Measurements from ENCODE around the gene ATP8B1. TPM values are rescaled to one million over a fixed set of nuclear protein-coding genes. Genes with fewer than 3 reads are reported as not detected.

ATP8B1 gene
- total and polyA plus RNA-seq, 2 experiments from 2014 or later: 1.7 to 3.0 TPM

GRCh38 chr18:57835904-57836303 is 32.8 kb upstream of the ATP8B1 start (continued):
- TF ChIP-seq, protein P1, sequence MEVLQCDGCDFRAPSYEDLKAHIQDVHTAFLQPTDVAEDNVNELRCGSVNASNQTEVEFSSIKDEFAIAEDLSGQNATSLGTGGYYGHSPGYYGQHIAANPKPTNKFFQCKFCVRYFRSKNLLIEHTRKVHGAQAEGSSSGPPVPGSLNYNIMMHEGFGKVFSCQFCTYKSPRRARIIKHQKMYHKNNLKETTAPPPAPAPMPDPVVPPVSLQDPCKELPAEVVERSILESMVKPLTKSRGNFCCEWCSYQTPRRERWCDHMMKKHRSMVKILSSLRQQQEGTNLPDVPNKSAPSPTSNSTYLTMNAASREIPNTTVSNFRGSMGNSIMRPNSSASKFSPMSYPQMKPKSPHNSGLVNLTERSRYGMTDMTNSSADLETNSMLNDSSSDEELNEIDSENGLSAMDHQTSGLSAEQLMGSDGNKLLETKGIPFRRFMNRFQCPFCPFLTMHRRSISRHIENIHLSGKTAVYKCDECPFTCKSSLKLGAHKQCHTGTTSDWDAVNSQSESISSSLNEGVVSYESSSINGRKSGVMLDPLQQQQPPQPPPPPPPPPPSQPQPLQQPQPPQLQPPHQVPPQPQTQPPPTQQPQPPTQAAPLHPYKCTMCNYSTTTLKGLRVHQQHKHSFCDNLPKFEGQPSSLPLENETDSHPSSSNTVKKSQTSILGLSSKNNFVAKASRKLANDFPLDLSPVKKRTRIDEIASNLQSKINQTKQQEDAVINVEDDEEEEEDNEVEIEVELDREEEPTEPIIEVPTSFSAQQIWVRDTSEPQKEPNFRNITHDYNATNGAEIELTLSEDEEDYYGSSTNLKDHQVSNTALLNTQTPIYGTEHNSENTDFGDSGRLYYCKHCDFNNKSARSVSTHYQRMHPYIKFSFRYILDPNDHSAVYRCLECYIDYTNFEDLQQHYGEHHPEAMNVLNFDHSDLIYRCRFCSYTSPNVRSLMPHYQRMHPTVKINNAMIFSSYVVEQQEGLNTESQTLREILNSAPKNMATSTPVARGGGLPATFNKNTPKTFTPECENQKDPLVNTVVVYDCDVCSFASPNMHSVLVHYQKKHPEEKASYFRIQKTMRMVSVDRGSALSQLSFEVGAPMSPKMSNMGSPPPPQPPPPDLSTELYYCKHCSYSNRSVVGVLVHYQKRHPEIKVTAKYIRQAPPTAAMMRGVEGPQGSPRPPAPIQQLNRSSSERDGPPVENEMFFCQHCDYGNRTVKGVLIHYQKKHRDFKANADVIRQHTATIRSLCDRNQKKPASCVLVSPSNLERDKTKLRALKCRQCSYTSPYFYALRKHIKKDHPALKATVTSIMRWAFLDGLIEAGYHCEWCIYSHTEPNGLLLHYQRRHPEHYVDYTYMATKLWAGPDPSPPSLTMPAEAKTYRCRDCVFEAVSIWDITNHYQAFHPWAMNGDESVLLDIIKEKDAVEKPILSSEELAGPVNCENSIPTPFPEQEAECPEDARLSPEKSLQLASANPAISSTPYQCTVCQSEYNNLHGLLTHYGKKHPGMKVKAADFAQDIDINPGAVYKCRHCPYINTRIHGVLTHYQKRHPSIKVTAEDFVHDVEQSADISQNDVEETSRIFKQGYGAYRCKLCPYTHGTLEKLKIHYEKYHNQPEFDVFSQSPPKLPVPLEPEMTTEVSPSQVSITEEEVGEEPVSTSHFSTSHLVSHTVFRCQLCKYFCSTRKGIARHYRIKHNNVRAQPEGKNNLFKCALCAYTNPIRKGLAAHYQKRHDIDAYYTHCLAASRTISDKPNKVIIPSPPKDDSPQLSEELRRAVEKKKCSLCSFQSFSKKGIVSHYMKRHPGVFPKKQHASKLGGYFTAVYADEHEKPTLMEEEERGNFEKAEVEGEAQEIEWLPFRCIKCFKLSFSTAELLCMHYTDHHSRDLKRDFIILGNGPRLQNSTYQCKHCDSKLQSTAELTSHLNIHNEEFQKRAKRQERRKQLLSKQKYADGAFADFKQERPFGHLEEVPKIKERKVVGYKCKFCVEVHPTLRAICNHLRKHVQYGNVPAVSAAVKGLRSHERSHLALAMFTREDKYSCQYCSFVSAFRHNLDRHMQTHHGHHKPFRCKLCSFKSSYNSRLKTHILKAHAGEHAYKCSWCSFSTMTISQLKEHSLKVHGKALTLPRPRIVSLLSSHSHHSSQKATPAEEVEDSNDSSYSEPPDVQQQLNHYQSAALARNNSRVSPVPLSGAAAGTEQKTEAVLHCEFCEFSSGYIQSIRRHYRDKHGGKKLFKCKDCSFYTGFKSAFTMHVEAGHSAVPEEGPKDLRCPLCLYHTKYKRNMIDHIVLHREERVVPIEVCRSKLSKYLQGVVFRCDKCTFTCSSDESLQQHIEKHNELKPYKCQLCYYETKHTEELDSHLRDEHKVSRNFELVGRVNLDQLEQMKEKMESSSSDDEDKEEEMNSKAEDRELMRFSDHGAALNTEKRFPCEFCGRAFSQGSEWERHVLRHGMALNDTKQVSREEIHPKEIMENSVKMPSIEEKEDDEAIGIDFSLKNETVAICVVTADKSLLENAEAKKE (CRISPR knock-in tag; IDR thresholded peaks at IDR 0.05): no peak
- TF ChIP-seq EZH2phosphoT487 (IDR thresholded peaks at IDR 0.05; ENCODE audit: unreplicated experiment) (no peak), ZNF331 (CRISPR knock-in tag; IDR thresholded peaks at IDR 0.05; ENCODE audit: low read depth) (no peak)
- TF ChIP-seq, protein P2, sequence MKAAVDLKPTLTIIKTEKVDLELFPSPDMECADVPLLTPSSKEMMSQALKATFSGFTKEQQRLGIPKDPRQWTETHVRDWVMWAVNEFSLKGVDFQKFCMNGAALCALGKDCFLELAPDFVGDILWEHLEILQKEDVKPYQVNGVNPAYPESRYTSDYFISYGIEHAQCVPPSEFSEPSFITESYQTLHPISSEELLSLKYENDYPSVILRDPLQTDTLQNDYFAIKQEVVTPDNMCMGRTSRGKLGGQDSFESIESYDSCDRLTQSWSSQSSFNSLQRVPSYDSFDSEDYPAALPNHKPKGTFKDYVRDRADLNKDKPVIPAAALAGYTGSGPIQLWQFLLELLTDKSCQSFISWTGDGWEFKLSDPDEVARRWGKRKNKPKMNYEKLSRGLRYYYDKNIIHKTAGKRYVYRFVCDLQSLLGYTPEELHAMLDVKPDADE (IDR thresholded peaks at IDR 0.05): no peak

DNA sequence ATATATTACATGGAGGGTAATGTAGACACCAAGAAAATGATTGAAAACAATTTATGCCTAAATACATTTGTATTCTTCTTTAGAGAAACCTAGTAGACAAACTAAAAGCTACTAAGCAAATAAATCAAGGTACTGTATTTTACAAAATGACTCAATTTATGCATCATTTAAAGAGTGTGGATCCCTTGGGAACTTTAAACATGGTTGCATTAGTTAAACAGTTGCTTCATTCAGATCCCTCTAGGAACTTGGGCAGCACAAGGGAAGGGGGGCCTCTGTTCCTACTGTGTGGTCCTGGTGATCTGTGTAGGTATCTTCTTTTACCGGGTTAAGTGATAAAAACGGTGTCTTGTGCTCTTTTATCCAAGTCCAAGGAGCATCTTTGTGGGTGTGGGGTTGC is 31.5 kb upstream of the ATP8B1 start:
- no peaks in the 10 kb centered on the region for H4K20me1 ChIP-seq (replicated peaks; ENCODE audit: insufficient read depth)
- H3K4me3 Mint-ChIP-seq: no peak overlapping the region
- H3K79me2 ChIP-seq (replicated peaks; ENCODE audit: insufficient read depth): no peaks in the 10 kb centered on the region
- ATAC-seq (no peak), DNase-seq (ENCODE audit: low spot score) (no peak)
- H3F3A ChIP-seq (replicated peaks; ENCODE audit: low read depth): no peaks in the 10 kb centered on the region
- H3K4me2 ChIP-seq: no peak overlapping the region
- no peaks in the 10 kb centered on the region for H3K36me3 ChIP-seq (ENCODE audit: insufficient read depth)
- H2AFZ ChIP-seq: no peak overlapping the region
- no peaks in the 10 kb centered on the region for H3K36me3 Mint-ChIP-seq (ENCODE audit: low read depth)
- H3K27me3 Mint-ChIP-seq (ENCODE audit: insufficient read depth, low read depth, poor library complexity): no peaks in the 10 kb centered on the region
- H3K4me3 ChIP-seq: no peak overlapping the region
- H3K4me1 Mint-ChIP-seq: no peaks in the 10 kb centered on the region
- H3K4me1 ChIP-seq (ENCODE audit: insufficient read depth): no peaks in the 10 kb centered on the region
- peaks cover 7% of the 10 kb centered on the region for H3K9me3 Mint-ChIP-seq
- no peak overlapping the region for H3K27ac Mint-ChIP-seq
- H3K27ac ChIP-seq (ENCODE audit: low read depth): no peak overlapping the region
- no peaks in the 10 kb centered on the region for H3K27me3 ChIP-seq (ENCODE audit: insufficient read depth)
- H3K9me2 ChIP-seq (ENCODE audit: insufficient read depth): no peaks in the 10 kb centered on the region
- TF ChIP-seq EZH2phosphoT487 (IDR thresholded peaks at IDR 0.05; ENCODE audit: unreplicated experiment) (no peak), JUNB (IDR thresholded peaks at IDR 0.05; ENCODE audit: unreplicated experiment) (no peak), POLR2AphosphoS5 (IDR thresholded peaks at IDR 0.05; ENCODE audit: low read depth) (no peak), EZH2 (IDR thresholded peaks at IDR 0.05; ENCODE audit: low read depth, unreplicated experiment) (no peak), ZNF331 (CRISPR knock-in tag; IDR thresholded peaks at IDR 0.05; ENCODE audit: low read depth) (no peak), STAT1 (IDR thresholded peaks at IDR 0.05; ENCODE audit: unreplicated experiment) (no peak), CREB1 (CRISPR knock-in tag; IDR thresholded peaks at IDR 0.05; ENCODE audit: low read depth) (no peak), NANOG (IDR thresholded peaks at IDR 0.05; ENCODE audit: borderline replicate concordance) (no peak)
- TF ChIP-seq, protein P2 (IDR thresholded peaks at IDR 0.05): no peak
- TF ChIP-seq, protein P3, sequence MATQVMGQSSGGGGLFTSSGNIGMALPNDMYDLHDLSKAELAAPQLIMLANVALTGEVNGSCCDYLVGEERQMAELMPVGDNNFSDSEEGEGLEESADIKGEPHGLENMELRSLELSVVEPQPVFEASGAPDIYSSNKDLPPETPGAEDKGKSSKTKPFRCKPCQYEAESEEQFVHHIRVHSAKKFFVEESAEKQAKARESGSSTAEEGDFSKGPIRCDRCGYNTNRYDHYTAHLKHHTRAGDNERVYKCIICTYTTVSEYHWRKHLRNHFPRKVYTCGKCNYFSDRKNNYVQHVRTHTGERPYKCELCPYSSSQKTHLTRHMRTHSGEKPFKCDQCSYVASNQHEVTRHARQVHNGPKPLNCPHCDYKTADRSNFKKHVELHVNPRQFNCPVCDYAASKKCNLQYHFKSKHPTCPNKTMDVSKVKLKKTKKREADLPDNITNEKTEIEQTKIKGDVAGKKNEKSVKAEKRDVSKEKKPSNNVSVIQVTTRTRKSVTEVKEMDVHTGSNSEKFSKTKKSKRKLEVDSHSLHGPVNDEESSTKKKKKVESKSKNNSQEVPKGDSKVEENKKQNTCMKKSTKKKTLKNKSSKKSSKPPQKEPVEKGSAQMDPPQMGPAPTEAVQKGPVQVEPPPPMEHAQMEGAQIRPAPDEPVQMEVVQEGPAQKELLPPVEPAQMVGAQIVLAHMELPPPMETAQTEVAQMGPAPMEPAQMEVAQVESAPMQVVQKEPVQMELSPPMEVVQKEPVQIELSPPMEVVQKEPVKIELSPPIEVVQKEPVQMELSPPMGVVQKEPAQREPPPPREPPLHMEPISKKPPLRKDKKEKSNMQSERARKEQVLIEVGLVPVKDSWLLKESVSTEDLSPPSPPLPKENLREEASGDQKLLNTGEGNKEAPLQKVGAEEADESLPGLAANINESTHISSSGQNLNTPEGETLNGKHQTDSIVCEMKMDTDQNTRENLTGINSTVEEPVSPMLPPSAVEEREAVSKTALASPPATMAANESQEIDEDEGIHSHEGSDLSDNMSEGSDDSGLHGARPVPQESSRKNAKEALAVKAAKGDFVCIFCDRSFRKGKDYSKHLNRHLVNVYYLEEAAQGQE (IDR thresholded peaks at IDR 0.05; ENCODE audit: unreplicated experiment): no peak
